GM23248 (cell line): ENCODE measurements around the gene GPSM1. TPM values are rescaled to one million over a fixed set of nuclear protein-coding genes. Genes with fewer than 3 reads are reported as not detected.

Experiments used
- DNase-seq: peaks from one replicate; pipeline ENCODE4 v3.0.0-alpha.2; 2015
- H2AFZ ChIP-seq: fragments of 200-600 bp; sonication (generic); 2 replicates; pipeline ENCODE4 v1.6.1; 2016; ENCODE audit warnings: antibody characterized with exemption
- H3F3A ChIP-seq: fragments of 200-600 bp; sonication (generic); 2 replicates; pipeline ENCODE4 v1.6.1; 2016; ENCODE audit warnings: mild to moderate bottlenecking, antibody characterized with exemption, mixed run types; ENCODE audit not compliant: insufficient read depth
- H3K27ac ChIP-seq: fragments of 200-600 bp; sonication (generic); 2 replicates; pipeline ENCODE4 v1.5.1; 2016; ENCODE audit warnings: mild to moderate bottlenecking
- H3K27me3 ChIP-seq: fragments of 200-600 bp; sonication (generic); replicated peaks from 2 replicates; pipeline ENCODE4 v1.6.1; 2016; ENCODE audit warnings: mild to moderate bottlenecking; ENCODE audit not compliant: insufficient read depth
- H3K36me3 ChIP-seq: fragments of 200-600 bp; sonication (generic); 2 replicates; pipeline ENCODE4 v1.6.1; 2016; ENCODE audit warnings: low read depth, mild to moderate bottlenecking
- H3K4me1 ChIP-seq: fragments of 200-600 bp; sonication (generic); 2 replicates; pipeline ENCODE4 v1.6.1; 2016; ENCODE audit warnings: mild to moderate bottlenecking; ENCODE audit not compliant: insufficient read depth
- H3K4me2 ChIP-seq: fragments of 200-600 bp; sonication (generic); one replicate; pipeline ENCODE4 v1.6.1; 2016; ENCODE audit warnings: mild to moderate bottlenecking; ENCODE audit not compliant: unreplicated experiment
- H3K4me3 ChIP-seq: fragments of 200-600 bp; sonication (generic); 2 replicates; pipeline ENCODE4 v1.5.1; 2016; ENCODE audit warnings: mild to moderate bottlenecking
- H3K79me2 ChIP-seq: fragments of 200-600 bp; sonication (generic); 2 replicates; pipeline ENCODE4 v1.6.1; 2016; ENCODE audit warnings: mild to moderate bottlenecking; ENCODE audit not compliant: insufficient read depth
- H3K9ac ChIP-seq: fragments of 200-600 bp; sonication (generic); 2 replicates; pipeline ENCODE4 v1.6.1; 2016; ENCODE audit warnings: mild to moderate bottlenecking
- H3K9me2 ChIP-seq: fragments of 200-600 bp; sonication (generic); 2 replicates; pipeline ENCODE4 v1.6.1; 2016; ENCODE audit warnings: mixed run types, mild to moderate bottlenecking, moderate library complexity; ENCODE audit not compliant: insufficient read depth
- H3K9me3 ChIP-seq: fragments of 200-600 bp; sonication (generic); one replicate; pipeline ENCODE4 v1.6.1; 2017; ENCODE audit warnings: low read depth
- H4K20me1 ChIP-seq: fragments of 200-600 bp; sonication (generic); 2 replicates; pipeline ENCODE4 v1.6.0; 2016; ENCODE audit not compliant: insufficient read depth
- EZH2 ChIP-seq: fragments of 200-600 bp; sonication (generic); IDR thresholded peaks from 2 replicates; pipeline ENCODE4 v1.6.1; 2018; ENCODE audit warnings: antibody characterized with exemption, mild to moderate bottlenecking; ENCODE audit not compliant: insufficient read depth, poor library complexity, severe bottlenecking
- EZH2phosphoT487 ChIP-seq: fragments of 200-600 bp; sonication (generic); IDR thresholded peaks from 2 replicates; pipeline ENCODE4 v1.6.1; 2018; ENCODE audit warnings: antibody characterized with exemption, moderate library complexity, mild to moderate bottlenecking, low read depth; ENCODE audit not compliant: insufficient read depth
- WGBS, 2 experiments: methylation state at CpG; one replicate each; pipeline ENCODE4 v1.1.6; 2015 to 2017; ENCODE audit warnings: low lambda C conversion rate in 2 of 2, low coverage in 1 of 2; ENCODE audit errors: missing lambda C conversion rate in 2 of 2; 5-methylcytosine and 5-hydroxymethylcytosine counted together
- in situ Hi-C: fragments of 300-500 bp; cut with MboI; formaldehyde crosslinking; loops from 2 replicates; pipeline ENCODE4 v1.15.0; 2020
- polyA plus RNA-seq: library from polyadenylated mRNA; unstranded; fragments of >200 nt; fragmentation: Nextera tagmentation; extraction: Ambion mirVana; gene quantifications from 2 replicates; pipeline ENCODE4 v1.2.1, GENCODE V29; 2016
- total RNA-seq: library from RNA; depleted of rRNA; stranded (reverse); fragments of >200 nt; shearing (Covaris generic); gene quantifications from 2 replicates; pipeline ENCODE4 v1.2.3, GENCODE V29; 2014

GPSM1 gene
- total and polyA plus RNA-seq, 2 experiments from 2014 or later, result 13.7 to 57.1 TPM

DNA sequence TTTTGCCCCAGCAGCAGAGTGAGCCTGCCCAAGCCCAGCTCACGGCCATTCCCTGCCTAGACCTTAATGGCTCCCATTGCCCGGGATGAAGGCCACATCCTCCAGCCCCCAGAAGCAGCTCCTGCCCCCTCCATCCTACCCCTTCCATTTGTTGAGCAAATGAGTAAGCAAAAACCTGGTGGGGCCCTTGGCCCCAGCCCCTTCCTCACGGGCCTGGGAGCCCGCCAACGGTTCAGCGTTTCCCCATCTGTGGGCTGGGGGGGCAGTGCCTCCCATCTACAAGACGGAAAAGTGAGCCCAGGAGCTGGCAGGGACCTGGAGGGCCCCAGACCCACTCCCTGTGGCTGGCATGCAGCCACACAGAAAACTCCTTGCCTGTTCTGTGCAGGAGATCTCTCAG lies 27.8 kb upstream of the GPSM1 start:
- Histone ChIP-seq H4K20me1 (no peaks in the 10 kb centered on the region), H3K4me3 (no peak overlapping the region), H3K9ac (no peak overlapping the region), H3K27ac (no peak overlapping the region), H3F3A (no peaks in the 10 kb centered on the region), H3K79me2 (no peaks in the 10 kb centered on the region), H2AFZ (no peak overlapping the region), H3K9me2 (no peaks in the 10 kb centered on the region), H3K9me3 (no peaks in the 10 kb centered on the region), H3K27me3 (peaks cover 8% of the 10 kb centered on the region; the same call in 1 of the 2 replicates), H3K4me2 (no peak overlapping the region), H3K4me1 (no peaks in the 10 kb centered on the region), H3K36me3 (no peaks in the 10 kb centered on the region)
- no peak for DNase-seq
- WGBS, 2 experiments, result 22 to 46% methylated on average over 6 to 7 of the region's 7 CpGs
- in situ Hi-C loops, result no loop called here
- no peak for TF ChIP-seq EZH2phosphoT487
- no peak for TF ChIP-seq EZH2

DNA sequence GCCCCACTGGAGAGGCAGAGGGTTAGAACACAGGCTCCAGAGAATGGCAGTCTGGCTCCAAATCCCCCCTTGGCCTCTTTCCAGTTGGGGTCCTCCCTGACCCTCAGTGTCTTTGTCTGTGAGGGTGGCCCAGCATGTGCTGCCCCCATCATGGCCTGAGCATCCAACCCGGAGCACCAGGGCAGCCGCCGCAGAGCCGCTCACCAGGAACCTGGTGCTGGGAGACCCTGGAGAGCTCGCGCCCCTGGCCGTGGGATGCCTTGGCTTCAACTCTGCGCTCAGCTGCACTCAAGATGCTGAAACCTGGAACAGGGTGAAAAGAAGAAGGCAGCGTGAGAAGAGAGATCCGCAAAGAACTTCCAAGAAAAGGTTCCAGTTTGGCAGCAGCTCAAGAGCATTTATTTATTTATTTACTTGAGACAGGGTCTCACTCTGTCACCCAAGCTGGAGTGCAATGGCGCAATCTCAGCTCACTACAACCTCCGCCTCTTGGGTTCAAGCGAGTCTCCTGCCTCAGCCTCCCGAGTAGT lies 27.3 kb upstream of the GPSM1 start:
- in situ Hi-C loops, result no loop called here
- no peak overlapping the region for H2AFZ ChIP-seq
- 38 to 43% methylated on average over 14 of the region's 14 CpGs for whole genome bisulfite sequencing, 2 experiments
- TF ChIP-seq EZH2phosphoT487, result no peak
- no peak for TF ChIP-seq EZH2
- no peak for DNase-seq
- H4K20me1 ChIP-seq, result no peaks in the 10 kb centered on the region
- no peaks in the 10 kb centered on the region for H3K36me3 ChIP-seq
- no peaks in the 10 kb centered on the region for H3K9me2 ChIP-seq
- no peak overlapping the region for H3K27ac ChIP-seq
- no peaks in the 10 kb centered on the region for H3F3A ChIP-seq
- no peak overlapping the region for H3K4me3 ChIP-seq
- peaks cover 8% of the 10 kb centered on the region; the same call in 1 of the 2 replicates for H3K27me3 ChIP-seq
- no peaks in the 10 kb centered on the region for H3K9me3 ChIP-seq
- H3K9ac ChIP-seq, result no peak overlapping the region
- no peaks in the 10 kb centered on the region for H3K79me2 ChIP-seq
- H3K4me2 ChIP-seq, result no peak overlapping the region
- no peaks in the 10 kb centered on the region for H3K4me1 ChIP-seq

DNA sequence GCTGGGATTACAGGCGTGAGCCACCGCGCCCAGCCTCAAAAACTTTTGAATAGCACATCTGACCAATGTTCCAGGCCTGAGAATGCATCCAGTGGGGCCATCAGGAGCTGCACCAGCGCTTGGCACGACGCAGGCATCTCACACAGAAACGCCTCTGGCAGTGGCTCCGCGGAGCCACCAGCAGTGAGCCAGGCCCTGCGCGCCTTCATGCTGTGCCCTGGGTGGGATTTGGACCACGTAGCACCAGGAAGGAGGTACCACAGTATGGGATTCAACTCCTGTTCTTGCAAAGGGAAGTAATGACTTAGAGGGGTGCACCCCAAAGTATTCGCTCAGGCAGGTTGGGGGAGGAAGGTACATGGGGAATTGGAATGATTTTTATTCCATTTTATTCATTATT lies 26.5 kb upstream of the GPSM1 start:
- Histone ChIP-seq H3K9me3 (no peaks in the 10 kb centered on the region), H2AFZ (no peak overlapping the region), H3K4me3 (no peak overlapping the region), H3K79me2 (no peaks in the 10 kb centered on the region), H3F3A (no peaks in the 10 kb centered on the region), H3K9ac (no peak overlapping the region), H3K4me2 (no peak overlapping the region), H3K36me3 (no peaks in the 10 kb centered on the region), H3K4me1 (no peaks in the 10 kb centered on the region), H3K27me3 (peaks cover 7% of the 10 kb centered on the region; the same call in 1 of the 2 replicates), H4K20me1 (no peaks in the 10 kb centered on the region), H3K9me2 (no peaks in the 10 kb centered on the region), H3K27ac (no peak overlapping the region)
- TF ChIP-seq EZH2, result no peak
- TF ChIP-seq EZH2phosphoT487, result no peak
- DNase-seq, result no peak
- WGBS, 2 experiments, result 81 to 83% methylated on average over 13 of the region's 13 CpGs
- in situ Hi-C loops, result no loop called here

DNA sequence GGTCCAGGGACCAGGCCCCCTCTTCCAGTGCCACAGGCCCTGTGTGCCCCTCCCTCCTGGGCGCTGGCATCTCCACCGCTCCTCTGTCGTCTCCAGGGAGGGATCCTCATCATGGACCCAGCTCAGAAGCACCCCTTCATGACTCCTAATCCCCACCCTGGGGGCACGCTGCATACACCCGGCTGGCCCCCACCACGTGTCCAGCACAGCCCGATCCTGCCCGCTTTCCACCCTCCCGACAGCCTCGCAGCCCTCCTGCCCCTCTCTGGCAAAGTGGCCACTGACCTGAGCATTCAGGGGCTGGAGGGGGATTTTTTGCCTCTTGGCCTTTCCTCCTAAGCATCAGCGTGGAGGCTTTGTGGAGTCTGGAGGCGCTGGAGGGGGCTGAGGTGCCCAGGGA lies 24.8 kb upstream of the GPSM1 start:
- H3K36me3 ChIP-seq, result no peaks in the 10 kb centered on the region
- no peak overlapping the region for H3K4me2 ChIP-seq
- H3K9me3 ChIP-seq, result no peaks in the 10 kb centered on the region
- no peak overlapping the region for H2AFZ ChIP-seq
- no peak for DNase-seq
- TF ChIP-seq EZH2phosphoT487, result no peak
- TF ChIP-seq EZH2, result no peak
- no peak overlapping the region for H3K9ac ChIP-seq
- no peak overlapping the region for H3K4me3 ChIP-seq
- WGBS, 2 experiments, result 82% methylated on average over 12 of the region's 12 CpGs
- 0 out of 2 replicates have a peak, but pooled peaks cover 1% of the 10 kb centered on the region for H3F3A ChIP-seq
- H4K20me1 ChIP-seq, result no peaks in the 10 kb centered on the region
- no peaks in the 10 kb centered on the region for H3K4me1 ChIP-seq
- H3K27ac ChIP-seq, result no peak overlapping the region
- no peaks in the 10 kb centered on the region; the same call in 1 of the 2 replicates for H3K27me3 ChIP-seq
- in situ Hi-C loops, result no loop called here
- H3K79me2 ChIP-seq, result no peaks in the 10 kb centered on the region
- H3K9me2 ChIP-seq, result no peaks in the 10 kb centered on the region
